Dedifferentiated amniotic fluid mesenchymal stem cell (primary cell): ENCODE data around the gene SLIT3.

Experiments used
- DNase-seq: peaks from one replicate; pipeline ENCODE4 v3.0.0-alpha.2; 2016; ENCODE audit errors: extremely low spot score

The SLIT3 gene

DNA sequence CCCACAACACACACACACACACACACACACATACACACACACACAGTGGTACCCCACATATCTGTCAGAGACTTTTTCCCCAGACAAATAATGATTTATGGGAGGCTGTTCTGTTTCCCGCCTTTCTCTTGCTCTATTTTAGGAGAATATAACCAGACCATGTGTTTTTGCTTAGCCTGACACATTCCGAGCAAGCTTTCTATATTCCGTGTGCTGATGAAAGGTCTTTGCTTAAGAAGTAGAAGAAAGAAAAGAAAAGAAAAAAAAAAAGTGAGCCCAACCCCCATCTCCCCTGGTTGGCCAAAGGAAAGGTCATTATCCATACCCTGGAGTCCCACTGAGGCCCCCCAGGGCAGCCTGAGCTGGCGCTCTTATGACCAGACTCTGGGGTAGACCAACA, 338.6 kb downstream of the SLIT3 start:
- peak; percentile 45 for DNase-seq

DNA sequence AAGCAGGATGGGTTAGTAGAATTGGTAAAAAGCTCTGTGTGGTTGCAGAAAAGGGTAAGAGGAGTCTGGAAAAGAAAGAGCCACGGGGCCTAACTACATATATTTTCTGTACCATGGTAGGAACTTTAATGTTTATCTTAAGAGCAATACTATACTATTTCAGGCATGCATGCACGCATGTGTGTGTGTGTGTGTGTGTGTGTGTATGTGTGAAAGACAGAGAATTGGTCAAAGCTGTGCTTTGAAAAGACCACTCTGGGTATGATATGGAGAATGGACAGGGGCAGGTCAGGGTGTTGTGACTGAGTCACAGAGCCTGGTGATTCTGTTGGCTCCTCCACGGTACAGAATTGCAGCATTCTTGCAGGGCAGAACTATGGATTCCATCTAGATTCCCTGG, 339.3 kb downstream of the SLIT3 start:
- DNase-seq = no peak

DNA sequence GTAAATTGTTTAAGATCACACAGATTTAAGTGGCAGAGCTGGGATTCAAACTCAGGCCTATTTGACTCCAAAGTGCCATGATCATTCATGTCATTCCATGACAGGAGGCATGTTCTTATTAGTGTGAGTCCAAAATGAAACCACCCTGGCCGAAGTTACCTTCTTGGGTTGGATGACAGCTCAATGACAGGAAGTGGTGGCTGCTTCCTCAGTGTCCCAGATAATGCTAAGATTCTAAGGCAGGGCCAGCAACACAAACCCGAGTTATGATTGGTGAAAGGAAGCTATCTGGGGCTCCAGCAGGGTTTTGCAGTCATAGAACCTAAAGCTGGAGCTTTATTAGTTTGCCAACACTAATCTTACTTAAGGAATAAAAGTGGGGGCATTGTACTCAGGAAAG, 340.4 kb downstream of the SLIT3 start:
- no peak for DNase-seq

DNA sequence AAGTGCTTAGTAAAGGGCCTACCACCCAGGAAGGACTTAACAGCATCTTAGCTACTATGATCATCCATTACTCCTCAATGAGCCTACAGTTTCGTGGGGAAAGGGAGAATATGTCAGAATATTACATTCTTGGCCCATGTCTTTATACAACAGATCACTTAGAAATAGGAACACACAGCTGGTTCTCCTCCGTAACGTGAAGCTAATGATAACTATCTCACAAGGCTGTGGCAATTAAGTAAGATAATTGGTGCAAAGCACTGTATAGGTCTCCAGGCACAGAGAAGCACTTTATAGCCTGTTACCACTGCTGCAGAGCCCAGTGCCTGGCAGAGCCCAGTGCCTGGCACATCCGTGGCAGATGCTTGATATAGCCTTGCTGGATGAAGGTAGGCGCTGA, 347.6 kb downstream of the SLIT3 start:
- DNase-seq = no peak

DNA sequence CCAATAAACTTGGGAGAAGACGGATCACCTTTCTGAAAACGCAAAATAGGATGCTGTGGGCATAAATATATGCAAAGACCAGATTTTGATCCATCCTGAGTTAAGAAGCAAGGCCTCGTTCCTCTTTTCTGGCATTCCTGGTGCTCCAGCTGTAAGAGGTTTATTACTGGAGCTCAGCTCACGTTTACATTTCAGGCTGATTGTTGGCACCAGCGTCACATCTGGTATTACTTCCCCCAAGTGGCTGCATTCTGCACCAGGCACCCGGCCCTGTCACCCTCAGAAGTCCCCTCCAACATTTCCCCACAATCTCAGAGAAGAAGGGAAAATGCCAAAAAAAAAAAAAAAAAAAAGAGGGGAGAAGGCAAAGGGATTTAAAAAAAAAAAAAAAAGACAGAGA, 348.7 kb downstream of the SLIT3 start:
- DNase-seq = no peak

DNA sequence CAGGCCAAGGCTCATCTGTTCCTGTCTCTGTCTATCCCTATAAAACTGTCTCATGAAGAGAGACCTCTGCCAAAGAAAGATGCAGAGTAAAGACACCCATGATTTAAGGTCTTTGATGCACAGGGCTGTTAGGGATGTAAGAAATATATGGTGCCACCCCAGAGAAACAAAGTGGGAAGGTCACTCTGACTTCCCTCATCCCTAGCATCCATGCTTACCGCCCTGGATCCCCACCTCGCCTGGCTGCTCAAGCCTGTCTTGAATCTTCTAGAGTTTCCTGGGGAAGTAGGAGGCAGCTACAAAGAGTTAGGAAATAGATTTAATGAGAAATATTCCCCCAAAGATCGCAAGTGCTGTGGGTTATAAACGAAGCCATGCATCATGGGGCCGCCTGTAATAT, 349.2 kb downstream of the SLIT3 start:
- no peak for DNase-seq

DNA sequence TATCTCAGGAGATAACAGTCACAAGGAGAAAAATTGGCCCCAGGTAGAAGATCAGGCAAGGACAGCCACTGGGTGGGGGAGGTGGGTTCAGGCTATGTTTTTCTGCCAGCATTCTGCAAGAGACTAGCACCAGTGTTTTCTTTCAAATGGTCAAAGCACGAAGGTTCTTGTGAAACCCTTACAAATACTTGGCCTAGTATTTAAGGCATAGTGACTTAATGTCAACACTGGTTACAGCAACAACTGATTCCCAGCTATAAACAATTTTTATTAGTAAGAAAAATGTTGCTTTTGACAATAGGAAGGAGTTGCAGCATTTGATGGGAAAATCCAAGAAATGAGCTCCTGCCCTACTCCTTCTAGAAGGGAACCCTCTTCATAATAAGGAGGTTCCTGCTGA, 349.6 kb downstream of the SLIT3 start:
- DNase-seq = peak; percentile 26

DNA sequence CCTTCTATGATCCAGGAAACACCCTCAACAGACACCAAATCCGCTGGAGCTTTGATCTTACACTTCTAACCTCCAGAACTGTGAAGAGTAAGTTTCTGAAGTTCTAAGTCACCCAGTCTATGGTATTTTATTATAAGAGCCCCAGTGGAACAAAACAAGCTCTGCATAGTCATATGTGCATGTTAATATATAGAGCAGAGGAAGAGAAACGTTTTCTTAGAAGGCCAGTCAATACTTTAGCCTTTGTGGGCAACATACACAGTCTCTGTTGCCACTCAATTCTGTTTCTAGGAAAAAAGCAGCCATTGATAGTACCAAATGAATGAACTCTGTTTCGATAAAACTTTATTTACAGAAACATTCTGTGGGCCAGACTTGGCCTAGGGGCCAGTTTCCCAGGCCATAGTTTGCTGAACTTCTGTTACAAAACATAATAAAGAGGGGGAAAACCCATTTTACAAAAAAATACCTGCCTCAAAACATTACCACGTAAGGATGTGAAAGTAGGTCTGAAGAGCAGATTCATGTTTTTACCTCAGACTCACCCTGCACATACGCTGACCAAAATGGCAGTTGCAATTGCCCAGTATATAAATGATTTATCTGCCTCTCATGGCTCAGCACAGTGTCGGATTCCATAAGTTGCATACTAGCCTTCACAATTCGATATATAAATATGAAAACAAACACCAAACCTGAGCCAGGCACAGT, 350.5 kb downstream of the SLIT3 start:
- no peak for DNase-seq

DNA sequence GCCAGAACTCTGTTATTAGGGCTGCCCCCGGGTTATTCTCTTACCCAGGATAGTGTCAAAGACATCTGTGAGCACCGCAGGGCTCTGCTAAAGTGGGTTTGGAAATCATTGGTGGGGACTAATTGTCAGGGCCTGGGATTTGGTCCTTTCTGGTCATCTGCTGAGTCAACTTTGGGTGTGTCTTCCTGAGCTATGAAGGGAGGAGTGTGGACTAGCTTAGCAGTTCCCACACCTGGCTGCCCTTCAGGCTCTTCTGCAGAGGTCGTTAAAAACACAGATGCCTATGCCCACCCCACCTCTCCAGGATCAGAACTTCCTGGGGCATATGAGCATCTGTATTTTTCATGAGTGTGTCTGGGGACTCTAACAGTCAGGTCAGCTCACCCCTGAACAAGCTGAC, 352.2 kb downstream of the SLIT3 start:
- no peak for DNase-seq

DNA sequence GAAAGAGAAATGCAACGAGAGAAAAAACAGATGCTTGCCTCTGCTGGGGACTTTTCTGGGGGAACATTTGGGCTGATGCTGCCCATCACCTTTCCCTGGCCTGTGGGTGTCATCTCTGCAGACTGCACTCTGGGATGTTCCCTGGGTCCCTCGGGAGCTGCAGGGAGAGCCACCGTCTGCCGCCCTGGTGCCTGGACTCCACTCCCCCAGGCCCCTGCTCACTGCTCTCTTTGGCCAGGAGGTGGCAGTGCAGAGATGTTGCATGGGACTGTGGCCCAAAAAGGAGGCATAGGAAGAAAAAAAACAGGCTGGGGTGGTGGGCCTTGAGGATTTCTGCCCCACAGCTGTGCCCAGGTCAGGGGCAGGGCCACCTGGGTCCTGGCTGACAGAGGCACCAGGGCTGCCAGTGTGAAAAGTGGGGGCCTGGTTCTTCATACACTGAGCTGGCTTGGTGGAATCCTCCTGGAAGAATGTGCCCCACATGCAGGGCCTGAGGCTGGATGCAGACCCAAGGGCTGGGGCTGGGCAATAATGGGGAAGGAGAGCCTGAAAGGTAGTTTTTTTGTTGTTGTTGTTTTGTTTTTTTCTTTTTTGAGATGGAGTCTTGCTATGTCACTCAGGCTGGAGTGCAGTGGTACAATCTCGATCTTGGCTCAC, 353.6 kb downstream of the SLIT3 start:
- DNase-seq = no peak

DNA sequence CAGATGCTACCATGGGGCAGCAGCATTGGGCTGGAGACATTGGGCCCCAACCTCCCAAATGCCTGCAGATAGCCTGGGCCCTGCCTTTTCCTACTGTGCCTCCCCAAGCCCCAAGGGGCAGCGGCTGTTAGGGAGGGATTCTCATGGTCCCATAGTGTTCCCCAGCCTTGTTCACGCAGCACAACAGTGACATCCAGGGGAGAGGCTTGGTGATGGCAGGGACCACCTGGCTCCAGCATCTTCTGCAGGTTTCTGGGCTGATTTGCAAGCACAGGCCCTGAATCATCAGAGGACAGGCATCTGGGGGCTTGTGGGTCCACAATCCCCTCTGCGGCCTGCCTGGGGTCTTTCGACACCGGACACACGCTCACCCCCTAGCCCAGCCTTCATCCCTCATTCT, 354.6 kb downstream of the SLIT3 start:
- DNase-seq = no peak

DNA sequence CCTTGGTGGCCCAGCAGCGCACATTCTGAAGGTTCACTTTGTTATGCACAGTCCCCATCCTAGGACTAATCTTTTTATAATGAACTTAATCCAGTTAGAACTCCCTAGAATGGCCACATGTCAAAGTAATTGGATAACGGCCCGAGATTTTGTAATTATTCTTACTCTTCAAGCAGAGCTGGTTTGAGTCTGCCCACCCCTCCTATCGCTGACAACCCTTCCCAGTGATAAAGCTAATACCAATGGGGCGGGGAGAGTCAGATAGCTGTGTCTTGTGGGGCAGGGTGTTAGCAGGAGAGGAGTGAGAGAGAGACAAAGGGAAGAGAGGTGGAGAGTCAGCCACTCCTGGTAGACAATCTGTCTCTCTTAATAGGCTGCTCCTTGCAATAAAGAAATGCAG, 356.9 kb downstream of the SLIT3 start:
- no peak for DNase-seq

DNA sequence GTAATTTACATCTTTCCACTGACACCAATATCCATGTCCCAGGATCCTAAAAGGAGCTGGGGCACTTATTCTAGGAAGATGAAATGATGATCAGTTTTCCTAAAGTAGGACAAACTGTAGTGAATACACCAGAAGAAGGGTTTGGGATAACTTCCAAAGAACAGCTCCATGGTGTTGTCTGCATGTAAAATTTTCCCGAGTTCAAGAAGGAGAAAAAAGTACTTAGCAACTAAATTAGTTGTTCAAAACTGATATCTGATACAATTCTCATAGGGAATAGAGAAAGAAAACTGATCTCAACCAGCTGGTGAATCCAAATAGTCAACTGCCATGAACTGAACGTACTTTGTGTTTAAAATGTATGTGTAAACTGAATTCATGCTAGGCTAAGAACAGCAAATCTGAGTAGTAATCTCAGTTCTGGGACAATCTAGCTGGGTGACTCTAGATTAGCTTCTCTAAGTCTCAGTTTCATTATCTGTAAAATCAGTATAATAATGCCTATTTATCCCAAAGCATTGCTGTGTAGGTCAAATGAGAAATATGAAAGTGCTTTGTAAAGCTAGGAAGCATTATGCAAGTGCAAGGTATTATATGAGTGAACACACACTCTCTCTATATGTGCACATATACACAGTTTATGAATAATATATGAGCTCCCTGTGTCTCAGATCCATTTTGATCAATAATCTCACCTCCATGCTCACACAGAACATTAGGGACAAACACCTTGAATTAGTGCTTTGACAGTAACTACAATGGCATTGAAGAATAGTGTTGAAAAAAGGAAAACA, 357.7 kb downstream of the SLIT3 start:
- no peak for DNase-seq

DNA sequence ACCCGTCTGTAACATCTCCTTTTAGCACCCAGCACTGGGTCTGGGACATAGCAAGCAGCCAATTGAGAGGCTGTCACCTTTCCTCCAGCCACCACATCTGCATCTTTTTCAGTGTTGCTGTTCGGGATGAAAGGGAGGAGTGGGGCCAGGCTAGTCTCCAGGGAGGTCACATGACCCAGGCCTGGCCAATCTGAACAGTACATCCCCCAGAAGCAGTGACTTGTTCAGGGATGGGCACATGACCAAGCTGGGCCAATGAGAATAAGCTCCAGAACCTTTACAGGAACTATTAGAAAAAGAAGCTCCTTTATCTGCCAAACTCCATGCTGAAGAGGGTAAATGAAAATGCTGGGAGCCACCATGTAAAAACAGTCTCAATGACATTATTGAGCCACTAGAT, 359.0 kb downstream of the SLIT3 start:
- no peak for DNase-seq

DNA sequence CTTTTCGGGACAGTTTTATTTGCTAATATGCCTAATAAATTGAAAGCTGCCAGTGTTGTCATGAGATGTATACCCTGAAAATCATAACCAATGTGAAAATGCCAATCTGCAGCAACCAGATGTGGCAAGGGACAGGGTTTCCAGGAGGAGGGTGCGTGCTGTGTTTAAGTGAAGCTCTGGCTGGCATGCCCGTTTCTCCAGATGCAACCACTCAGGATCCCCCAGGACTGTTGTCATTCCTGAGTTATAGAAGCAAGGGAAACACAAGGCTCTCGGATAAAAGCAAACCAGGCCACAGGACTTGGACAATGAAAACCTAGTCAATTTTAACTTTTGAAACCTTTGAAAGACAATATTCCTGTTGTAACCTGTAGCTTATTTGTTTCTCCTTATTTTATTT, 360.2 kb downstream of the SLIT3 start:
- no peak for DNase-seq

DNA sequence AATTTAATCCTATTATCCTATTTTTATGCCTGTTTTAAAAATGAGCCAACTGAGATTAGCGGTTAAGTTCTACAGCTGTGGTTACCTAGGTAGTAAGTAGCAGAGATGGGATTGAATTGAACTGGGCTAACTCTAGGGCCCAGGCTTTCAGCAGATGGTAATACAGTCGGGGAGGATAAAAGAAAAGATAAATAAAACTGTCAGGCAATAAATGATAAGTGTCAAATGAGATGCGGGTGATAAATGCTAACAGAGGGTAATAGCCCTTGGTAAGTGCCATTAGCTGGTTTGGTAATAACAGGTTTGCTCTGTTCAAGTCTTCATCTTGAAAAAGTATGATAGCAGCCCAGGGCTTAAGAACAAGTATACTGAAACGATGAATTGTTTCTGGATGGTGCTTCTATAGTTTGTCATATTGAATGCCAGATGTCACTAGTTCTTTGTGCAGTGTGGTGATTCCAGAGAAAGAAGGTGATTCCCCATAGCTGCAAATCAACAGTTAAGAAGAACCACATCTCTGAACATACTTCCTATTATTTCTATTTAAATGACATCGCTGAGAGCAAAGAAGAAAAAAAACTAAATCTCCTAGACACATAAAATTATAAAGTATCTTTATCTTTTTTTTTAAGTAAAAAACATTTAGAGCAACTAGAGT, 360.9 kb downstream of the SLIT3 start:
- no peak for DNase-seq

DNA sequence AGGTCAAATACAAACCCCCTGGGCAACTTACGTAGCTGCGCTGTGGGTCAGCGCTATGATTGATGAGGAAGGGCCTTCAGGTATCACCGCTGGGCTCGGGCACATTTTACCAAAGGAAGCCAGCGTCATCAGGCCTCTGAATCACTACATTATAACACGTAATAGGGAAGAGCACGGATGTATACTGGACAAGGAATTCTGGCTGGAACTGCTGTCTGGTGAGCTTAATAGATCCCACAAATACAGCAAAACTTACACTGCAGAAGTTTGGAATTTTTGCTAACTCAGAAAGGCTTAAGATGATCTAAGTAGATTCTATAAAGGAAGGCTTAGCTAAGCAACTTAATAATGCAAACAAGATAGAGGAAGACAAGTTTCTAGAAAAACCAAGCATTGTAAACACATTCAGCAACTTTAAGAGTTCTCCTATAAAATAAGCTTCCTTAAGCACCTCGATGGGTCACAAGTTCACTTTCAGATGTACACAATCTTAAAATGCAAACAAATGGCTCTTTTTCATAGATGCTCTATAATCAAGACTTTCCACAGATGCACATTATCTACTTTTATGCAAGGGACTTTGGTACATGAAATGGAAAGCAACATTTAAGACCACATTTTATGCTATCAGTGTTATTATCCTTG, 361.7 kb downstream of the SLIT3 start:
- no peak for DNase-seq

DNA sequence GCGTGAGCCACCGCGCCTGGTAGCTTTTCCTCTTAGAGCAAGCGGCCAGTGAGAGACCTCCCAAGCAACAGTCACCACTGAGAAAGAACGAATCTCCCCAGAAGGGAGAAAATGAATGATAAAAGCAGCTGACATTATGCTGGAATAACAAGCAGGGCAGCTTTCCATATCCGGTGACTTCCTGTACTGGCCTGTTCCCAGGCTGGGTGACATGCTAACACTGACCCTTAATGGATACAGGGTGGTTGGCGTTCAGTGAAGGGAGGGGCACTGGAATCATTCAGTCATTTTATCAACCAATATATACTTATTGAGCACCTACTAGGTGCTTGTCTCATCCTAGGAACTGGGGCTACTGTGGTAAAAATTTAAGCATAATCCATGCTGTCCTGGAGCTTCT, 364.4 kb downstream of the SLIT3 start:
- no peak for DNase-seq

DNA sequence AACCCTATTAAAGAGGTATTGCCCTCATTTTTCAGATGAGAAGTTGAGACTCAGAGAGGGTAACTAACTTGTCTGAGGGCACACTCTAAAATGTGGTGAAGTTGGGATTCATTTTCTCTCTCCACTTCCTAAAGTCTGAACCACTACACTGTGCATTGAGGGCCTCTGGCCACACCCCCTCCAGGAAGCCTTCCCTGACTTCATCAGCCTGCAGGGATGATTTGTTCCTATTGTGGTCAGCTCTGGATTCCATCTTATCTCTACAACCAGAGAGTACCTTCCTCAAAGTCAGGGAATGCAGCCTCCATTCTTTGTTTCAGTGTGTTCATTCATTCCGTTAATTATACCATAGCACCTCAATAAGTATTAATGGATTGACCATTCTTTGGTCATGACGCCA, 365.8 kb downstream of the SLIT3 start:
- no peak for DNase-seq

DNA sequence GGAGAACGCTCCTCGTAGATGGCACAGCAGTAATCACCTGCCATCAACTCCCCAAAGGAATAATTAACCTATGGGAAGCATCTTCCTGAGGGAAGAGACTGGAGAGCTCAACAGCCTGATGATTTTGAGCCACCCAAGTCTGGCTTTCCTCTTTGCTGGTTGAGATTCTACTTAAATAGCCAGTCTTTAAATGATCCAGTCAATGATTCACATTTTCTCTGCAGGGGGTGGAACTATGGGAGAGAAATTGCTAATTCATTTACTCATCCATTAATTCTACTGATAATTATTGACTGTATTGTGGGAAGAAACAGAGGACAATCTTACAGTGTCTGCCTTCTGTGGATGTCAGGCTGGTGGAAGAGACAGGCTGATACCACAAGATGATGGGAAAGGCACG, 366.8 kb downstream of the SLIT3 start:
- DNase-seq = no peak

DNA sequence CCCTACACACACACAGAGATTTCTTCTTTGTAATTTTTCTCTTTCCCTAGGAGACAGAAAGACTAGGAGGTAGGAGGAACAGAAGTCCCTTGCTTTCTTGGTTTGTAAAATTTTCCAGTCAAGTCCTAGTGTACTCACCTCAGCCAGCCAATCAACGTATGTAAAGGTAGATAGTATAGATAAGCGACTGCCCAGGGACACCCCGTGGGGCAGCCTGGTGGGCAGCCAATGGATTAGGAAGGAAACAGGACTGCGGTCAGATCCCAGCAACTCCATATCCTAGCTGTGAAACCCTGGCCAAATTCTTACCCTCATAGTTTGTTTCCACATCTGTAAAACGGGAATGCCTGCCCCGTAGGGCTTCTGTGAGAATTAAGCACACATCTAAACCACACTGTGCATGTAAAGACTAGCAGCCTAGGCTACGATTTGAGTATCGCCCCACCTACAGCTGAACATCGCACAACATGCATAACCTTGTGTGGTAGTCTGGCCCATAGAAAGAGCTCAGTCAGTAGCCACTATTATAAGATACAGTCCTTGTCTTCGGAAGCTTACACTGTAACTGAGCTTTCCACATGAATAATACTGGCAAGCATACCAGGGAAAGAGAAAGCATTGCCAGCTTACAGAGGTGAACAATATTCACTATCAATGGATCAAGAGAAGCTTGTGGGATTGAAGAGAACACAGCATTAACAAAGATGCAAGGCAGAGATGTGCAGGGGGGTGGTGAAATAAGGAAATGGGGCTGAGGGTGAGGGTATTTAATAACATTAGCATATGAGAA, 368.3 kb downstream of the SLIT3 start:
- DNase-seq = no peak
